Activated CD8-positive, alpha-beta memory T cell treated with anti-CD3 and anti-CD28 coated beads, Interleukin-2, amount 50 U/mL, for 24 hours (primary cell): ENCODE results near the gene OPCML.

Experiments
- DNase-seq: peaks from one replicate; pipeline ENCODE4 v3.0.0-alpha.2; 2020; ENCODE audit errors: extremely low read depth

OPCML gene

DNA sequence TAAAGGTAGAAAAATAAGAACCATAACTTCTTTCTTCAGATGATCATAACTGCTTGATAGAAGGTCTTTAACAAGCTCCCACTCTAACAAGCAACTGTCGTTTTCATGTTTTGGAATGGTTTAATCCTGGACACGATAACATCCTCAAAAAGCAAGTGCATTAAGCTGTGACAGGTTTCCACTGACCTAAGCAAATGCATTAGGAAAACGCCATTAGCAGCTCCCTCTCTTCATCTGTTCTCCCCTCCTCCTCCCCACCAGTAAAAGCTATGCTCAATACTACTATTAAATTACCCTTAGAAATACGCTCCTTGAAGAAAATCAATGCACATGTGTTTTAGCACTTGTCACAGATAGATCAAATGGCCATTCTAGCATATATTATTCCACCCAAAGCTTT lies 729.4 kb downstream of the OPCML start:
- no peak for DNase-seq

DNA sequence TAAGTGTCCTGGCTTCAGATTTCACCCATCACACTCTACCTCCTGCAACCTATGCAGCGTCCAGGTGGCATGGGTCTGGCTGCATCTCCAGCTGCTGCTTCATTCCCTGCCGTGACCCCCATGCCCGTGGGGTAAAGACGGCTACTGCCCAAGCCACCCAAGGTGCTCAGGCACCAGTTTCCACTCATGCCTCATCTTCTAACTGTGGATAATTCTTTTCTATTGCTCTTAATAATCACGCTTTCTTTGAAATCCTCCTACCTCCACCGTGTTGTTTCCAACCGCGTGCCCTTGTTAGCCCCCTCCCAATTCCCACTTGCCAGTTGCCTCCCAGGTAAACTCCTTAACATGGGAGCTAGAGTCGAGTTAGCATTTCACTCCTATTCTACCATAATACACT lies 738.5 kb downstream of the OPCML start:
- DNase-seq, result no peak

DNA sequence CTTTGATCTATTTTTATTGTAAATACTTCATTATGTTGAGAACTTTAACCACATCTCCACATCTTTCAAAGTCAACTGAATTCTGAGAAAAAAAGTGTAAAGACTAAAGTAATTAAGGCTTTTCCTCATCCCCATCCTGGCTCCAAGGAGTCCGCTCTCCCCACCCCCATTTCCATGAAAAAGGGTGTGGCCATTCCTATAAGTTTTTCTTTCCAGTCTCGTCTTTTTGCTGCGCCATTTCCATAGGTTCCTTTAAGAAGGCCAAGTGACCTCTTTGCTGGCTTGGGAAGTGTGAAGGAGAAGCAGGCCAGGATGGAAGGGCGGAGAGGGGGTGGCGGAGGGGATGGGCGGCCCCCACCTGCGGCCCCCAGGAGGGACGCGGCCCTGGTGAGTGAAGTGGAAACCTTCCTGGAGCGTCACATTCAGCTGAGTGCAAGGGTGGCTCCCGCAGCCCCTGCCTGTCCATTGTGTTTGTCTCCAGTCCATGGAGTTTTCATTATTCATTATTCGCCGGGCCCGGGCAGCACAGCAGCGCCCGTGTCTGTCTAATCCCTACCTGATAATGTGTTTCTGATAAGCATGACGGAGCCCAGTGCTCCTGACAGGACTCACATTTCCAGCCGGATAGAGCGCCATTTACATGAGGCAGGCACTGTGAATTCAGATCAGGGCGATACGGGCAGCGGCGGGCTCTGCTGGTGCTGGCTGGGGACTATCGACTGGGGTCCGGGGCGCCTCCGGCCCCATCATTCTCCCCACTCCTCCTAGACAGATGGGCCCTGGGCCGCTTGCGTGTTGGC lies 739.8 kb downstream of the OPCML start:
- no peak for DNase-seq

DNA sequence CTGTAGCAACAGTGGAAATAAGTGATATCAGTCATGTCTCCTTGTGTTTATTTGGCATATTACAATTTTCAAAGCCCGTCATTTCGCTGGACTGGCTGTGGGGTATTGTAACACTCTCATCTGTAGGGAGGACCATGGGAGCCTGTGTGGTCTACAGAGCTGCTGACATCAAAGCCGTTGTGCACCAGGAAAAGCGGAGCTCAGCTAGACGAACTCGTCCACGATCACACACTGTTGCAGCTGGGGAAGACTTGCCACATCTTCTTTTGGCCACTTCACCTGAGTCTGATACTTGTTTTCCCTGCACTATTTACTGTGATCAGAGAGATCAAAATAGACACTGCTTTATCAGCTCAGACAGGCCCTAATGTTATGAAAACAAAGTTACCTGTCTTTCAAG lies 741.3 kb downstream of the OPCML start:
- no peak for DNase-seq

GRCh38 chr11:132790466-132790865 lies 741.8 kb downstream of the OPCML start:
- no peak for DNase-seq

- DNase-seq, result no peak
Observed at GRCh38 chr11:132788816-132789325, 743.4 kb downstream of the OPCML start.

- no peak for DNase-seq
Observed at GRCh38 chr11:132785878-132786277, 746.4 kb downstream of the OPCML start.

DNA sequence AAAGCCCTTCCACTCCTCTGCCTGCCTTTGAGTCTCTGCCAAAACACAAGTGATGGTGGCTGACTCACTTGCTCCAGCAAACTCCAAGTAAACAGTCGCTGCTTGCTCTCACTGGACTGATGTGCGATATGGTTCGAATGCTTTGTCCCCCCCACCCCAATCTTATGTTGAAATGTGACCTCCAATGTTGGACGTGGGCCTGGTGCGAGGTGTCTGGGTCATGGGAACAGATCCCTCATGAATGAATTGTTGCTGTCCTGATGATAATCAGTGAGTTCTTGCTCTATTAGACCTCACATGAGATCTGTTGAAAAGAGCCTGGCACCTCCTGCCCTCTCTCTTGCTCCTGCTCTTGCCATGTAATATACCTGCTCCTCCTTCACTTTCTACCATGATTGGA lies 747.9 kb downstream of the OPCML start:
- no peak for DNase-seq

DNA sequence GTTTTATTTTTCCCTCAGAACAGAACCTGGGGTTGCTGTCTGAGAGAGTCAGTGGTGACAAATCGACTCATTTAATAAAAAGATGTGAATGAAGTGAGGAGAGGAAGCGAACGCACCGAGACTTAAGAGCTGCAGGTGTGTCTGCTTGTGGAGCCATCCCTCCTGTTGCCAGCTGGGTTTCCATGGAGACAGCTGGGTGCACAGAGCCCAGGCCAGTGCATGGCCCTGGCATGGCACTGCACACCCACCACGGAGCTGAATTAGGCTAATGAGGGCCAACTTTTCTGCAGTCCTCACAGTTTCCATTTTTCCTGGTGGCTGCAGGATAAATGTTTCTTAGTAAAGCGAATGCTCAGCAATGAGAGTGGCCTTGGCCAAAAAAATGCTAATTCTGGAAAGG lies 750.2 kb downstream of the OPCML start:
- DNase-seq, result no peak

DNA sequence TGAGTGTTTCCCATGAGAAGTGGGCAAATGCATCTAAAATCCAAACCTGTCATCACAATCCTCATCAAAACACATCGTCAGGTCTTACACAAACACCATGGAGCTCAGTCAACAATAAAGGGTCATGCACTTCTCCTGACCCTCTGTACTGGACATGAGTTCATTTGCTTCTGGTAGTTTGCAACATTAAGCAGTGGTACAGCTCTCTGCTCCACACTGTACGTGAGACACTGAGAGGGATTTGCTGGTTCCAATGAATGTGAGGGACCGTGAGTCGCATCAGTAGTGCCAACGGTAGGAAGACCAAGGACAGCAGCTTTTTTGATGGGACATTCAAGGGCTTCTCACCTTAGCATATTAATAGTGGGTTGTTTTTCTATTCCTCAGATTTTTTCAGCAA lies 752.3 kb downstream of the OPCML start:
- no peak for DNase-seq

GRCh38 chr11:132779497-132779896 lies 752.8 kb downstream of the OPCML start:
- DNase-seq, result no peak

GRCh38 chr11:132777067-132777975 lies 755.0 kb downstream of the OPCML start:
- no peak for DNase-seq

GRCh38 chr11:132773751-132774150 lies 758.5 kb downstream of the OPCML start:
- no peak for DNase-seq

- no peak for DNase-seq
Observed at GRCh38 chr11:132772703-132773545, 759.4 kb downstream of the OPCML start.

DNA sequence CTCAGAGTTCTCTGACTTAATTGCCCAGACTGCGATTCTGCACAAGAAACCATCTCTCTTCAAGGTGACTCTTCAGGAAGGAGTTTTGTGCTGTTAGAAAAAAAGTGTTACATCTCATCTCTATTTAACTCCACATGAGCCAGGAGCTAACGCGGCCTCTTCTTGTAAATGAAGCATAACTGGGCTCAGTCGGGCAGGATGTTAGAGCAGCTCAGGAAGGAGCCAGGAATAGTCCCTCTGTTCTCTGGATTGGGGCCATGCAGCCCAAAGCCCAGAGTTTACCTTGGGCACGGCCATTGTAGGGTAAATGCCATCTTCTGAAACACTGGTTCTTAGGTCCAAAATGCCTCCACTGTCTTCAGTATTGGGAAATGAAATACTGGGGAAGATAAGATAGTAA lies 760.6 kb downstream of the OPCML start:
- no peak for DNase-seq

DNA sequence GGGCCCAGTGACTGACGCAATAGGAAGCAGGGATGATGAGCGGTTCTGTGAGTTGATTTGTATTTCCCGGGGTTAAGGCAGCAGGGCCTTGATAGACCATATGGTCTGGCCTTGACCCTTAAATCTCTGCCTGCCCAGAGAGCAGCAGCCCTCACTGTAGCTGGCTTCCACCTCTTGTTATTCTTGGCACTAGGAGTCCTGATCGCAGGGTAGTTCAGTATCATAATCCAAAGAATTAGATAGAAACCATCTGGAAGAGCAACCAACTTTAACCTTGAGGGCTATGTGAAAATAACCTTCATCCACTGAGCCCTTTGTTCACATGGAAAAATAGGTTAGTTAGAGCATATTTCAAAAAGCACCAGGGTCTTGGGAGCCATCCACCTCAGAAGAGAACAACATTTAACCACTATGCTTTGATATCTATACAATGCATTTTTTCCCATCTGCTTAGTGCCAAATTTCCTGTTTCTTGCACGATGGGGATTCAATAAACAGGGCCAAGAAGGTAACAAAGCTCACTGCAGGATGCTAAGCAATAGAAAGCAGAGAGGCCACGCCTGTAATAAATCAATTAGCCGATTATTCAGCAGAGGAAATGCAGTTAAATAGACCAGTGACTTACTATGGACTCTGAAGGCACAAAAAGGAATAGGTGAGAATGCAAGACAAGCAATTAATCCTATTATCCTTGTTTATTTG lies 761.3 kb downstream of the OPCML start:
- no peak for DNase-seq

DNA sequence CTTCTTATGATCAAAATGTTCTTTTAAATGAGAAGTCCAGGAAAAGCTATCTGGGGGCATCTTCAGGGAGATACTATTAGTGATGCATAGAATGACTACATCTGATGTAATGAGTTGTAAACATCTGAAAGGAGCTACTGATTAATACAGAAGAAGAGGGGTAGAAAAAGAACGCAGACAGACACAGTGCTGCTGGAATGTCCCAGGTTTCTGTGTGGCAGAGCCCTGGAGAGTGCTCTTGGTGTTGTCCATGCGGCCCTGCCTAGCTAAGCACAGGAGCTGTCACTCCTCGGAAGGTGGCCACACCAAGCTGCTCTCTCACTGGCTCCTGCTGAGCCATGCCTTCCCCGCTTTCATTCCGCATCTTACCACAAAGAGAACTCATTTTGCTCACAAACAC lies 768.8 kb downstream of the OPCML start:
- DNase-seq, result no peak

GRCh38 chr11:132755934-132756333 lies 776.4 kb downstream of the OPCML start:
- DNase-seq, result no peak

- DNase-seq, result no peak
Observed at GRCh38 chr11:132751516-132752250, 780.6 kb downstream of the OPCML start.

GRCh38 chr11:132746305-132746704 lies 786.0 kb downstream of the OPCML start:
- no peak for DNase-seq

GRCh38 chr11:132745306-132745705 lies 787.0 kb downstream of the OPCML start:
- no peak for DNase-seq
